ENCODE measurements around the gene GPR62.

GPR62 gene

GRCh38 chr3:51966922-51967383 is 11.8 kb downstream of the GPR62 start:
- no peak overlapping the region for H3K9ac ChIP-seq (ENCODE audit: low read depth, low read length)
- H3K9me3 ChIP-seq (ENCODE audit: control insufficient read depth, insufficient read depth, low read length): no peaks in the 10 kb centered on the region
- no peaks in the 10 kb centered on the region for H3K36me3 ChIP-seq (ENCODE audit: control insufficient read depth, insufficient read depth, low read length)
- peak overlapping the region; percentile 62 for H3K4me3 ChIP-seq (ENCODE audit: low read depth, low read length)
- peaks cover 31% of the 10 kb centered on the region for H3K4me1 ChIP-seq (ENCODE audit: control insufficient read depth, insufficient read depth, low read length)
- peaks cover 16% of the 10 kb centered on the region for H3K27me3 ChIP-seq (ENCODE audit: control insufficient read depth, insufficient read depth, low read length)
- H3K27ac ChIP-seq (ENCODE audit: low read depth, low read length): peak overlapping the region; percentile 47

GRCh38 chr3:51967384-51968169 is 12.4 kb downstream of the GPR62 start, which contains the start of gene PCBP4:
PCBP4 (minus strand) TSS chr3:51967454; CDS start chr3:51961240, 6,214 bp downstream.
- H3K4me1 ChIP-seq (ENCODE audit: control insufficient read depth, insufficient read depth, low read length): peaks cover 31% of the 10 kb centered on the region
- peak within 1 kb of the TSS; percentile 68 for H3K4me3 ChIP-seq (ENCODE audit: low read depth, low read length)
- H3K27ac ChIP-seq (ENCODE audit: low read depth, low read length): peak within 1 kb of the TSS; percentile 86
- no peaks in the 10 kb centered on the region for H3K36me3 ChIP-seq (ENCODE audit: control insufficient read depth, insufficient read depth, low read length)
- H3K9me3 ChIP-seq (ENCODE audit: control insufficient read depth, insufficient read depth, low read length): no peaks in the 10 kb centered on the region
- peaks cover 12% of the 10 kb centered on the region for H3K27me3 ChIP-seq (ENCODE audit: control insufficient read depth, insufficient read depth, low read length)
- H3K9ac ChIP-seq (ENCODE audit: low read depth, low read length): peak within 1 kb of the TSS; percentile 86

- Histone ChIP-seq H3K4me3 (ENCODE audit: low read depth, low read length) (peak overlapping the region; percentile 68), H3K9ac (ENCODE audit: low read depth, low read length) (peak overlapping the region; percentile 86), H3K27me3 (ENCODE audit: control insufficient read depth, insufficient read depth, low read length) (peaks cover 12% of the 10 kb centered on the region), H3K9me3 (ENCODE audit: control insufficient read depth, insufficient read depth, low read length) (no peaks in the 10 kb centered on the region), H3K4me1 (ENCODE audit: control insufficient read depth, insufficient read depth, low read length) (peaks cover 31% of the 10 kb centered on the region), H3K27ac (ENCODE audit: low read depth, low read length) (peak overlapping the region; percentile 86), H3K36me3 (ENCODE audit: control insufficient read depth, insufficient read depth, low read length) (no peaks in the 10 kb centered on the region)
Measured at GRCh38 chr3:51968170-51968775, 13.1 kb downstream of the GPR62 start.

- Histone ChIP-seq H3K4me3 (ENCODE audit: low read depth, low read length) (peak overlapping the region; percentile 68), H3K9ac (ENCODE audit: low read depth, low read length) (0 out of 2 replicates have a peak overlapping the region, but pooled peaks have one; percentile 29), H3K36me3 (ENCODE audit: control insufficient read depth, insufficient read depth, low read length) (no peaks in the 10 kb centered on the region), H3K27me3 (ENCODE audit: control insufficient read depth, insufficient read depth, low read length) (peaks cover 13% of the 10 kb centered on the region), H3K9me3 (ENCODE audit: control insufficient read depth, insufficient read depth, low read length) (no peaks in the 10 kb centered on the region), H3K27ac (ENCODE audit: low read depth, low read length) (peak overlapping the region; percentile 86), H3K4me1 (ENCODE audit: control insufficient read depth, insufficient read depth, low read length) (peaks cover 28% of the 10 kb centered on the region)
Measured at GRCh38 chr3:51968883-51969678, 13.9 kb downstream of the GPR62 start.

GRCh38 chr3:51969841-51970240 is 14.7 kb downstream of the GPR62 start:
- no peaks in the 10 kb centered on the region for H3K36me3 ChIP-seq (ENCODE audit: control insufficient read depth, insufficient read depth, low read length)
- peaks cover 20% of the 10 kb centered on the region for H3K27me3 ChIP-seq (ENCODE audit: control insufficient read depth, insufficient read depth, low read length)
- no peaks in the 10 kb centered on the region for H3K9me3 ChIP-seq (ENCODE audit: control insufficient read depth, insufficient read depth, low read length)
- H3K27ac ChIP-seq (ENCODE audit: low read depth, low read length): no peak overlapping the region
- peaks cover 30% of the 10 kb centered on the region for H3K4me1 ChIP-seq (ENCODE audit: control insufficient read depth, insufficient read depth, low read length)
- no peak overlapping the region for H3K9ac ChIP-seq (ENCODE audit: low read depth, low read length)
- no peak overlapping the region for H3K4me3 ChIP-seq (ENCODE audit: low read depth, low read length)

- Histone ChIP-seq H3K27me3 (ENCODE audit: control insufficient read depth, insufficient read depth, low read length) (peaks cover 19% of the 10 kb centered on the region), H3K9ac (ENCODE audit: low read depth, low read length) (no peak overlapping the region), H3K4me1 (ENCODE audit: control insufficient read depth, insufficient read depth, low read length) (peaks cover 36% of the 10 kb centered on the region), H3K9me3 (ENCODE audit: control insufficient read depth, insufficient read depth, low read length) (no peaks in the 10 kb centered on the region), H3K4me3 (ENCODE audit: low read depth, low read length) (no peak overlapping the region), H3K27ac (ENCODE audit: low read depth, low read length) (no peak overlapping the region), H3K36me3 (ENCODE audit: control insufficient read depth, insufficient read depth, low read length) (no peaks in the 10 kb centered on the region)
Measured at GRCh38 chr3:51970606-51971300, 15.6 kb downstream of the GPR62 start.

- peaks cover 36% of the 10 kb centered on the region for H3K4me1 ChIP-seq (ENCODE audit: control insufficient read depth, insufficient read depth, low read length)
- no peak overlapping the region for H3K9ac ChIP-seq (ENCODE audit: low read depth, low read length)
Measured at GRCh38 chr3:51971350-51971749, 16.2 kb downstream of the GPR62 start.

GRCh38 chr3:51974277-51974962 is 19.2 kb downstream of the GPR62 start:
- no peak overlapping the region for H3K27ac ChIP-seq (ENCODE audit: low read depth, low read length)
- H3K4me1 ChIP-seq (ENCODE audit: control insufficient read depth, insufficient read depth, low read length): peaks cover 19% of the 10 kb centered on the region
- H3K27me3 ChIP-seq (ENCODE audit: control insufficient read depth, insufficient read depth, low read length): peaks cover 30% of the 10 kb centered on the region
- no peaks in the 10 kb centered on the region for H3K9me3 ChIP-seq (ENCODE audit: control insufficient read depth, insufficient read depth, low read length)
- peak overlapping the region; percentile 59 for H3K4me3 ChIP-seq (ENCODE audit: low read depth, low read length)
- no peak overlapping the region for H3K9ac ChIP-seq (ENCODE audit: low read depth, low read length)
- H3K36me3 ChIP-seq (ENCODE audit: control insufficient read depth, insufficient read depth, low read length): no peaks in the 10 kb centered on the region

More at GRCh38 chr3:51971350-51971749, 16.2 kb downstream of the GPR62 start:
- H3K4me3 ChIP-seq (ENCODE audit: low read depth, low read length): no peak overlapping the region
- H3K9me3 ChIP-seq (ENCODE audit: control insufficient read depth, insufficient read depth, low read length): no peaks in the 10 kb centered on the region
- peaks cover 25% of the 10 kb centered on the region for H3K27me3 ChIP-seq (ENCODE audit: control insufficient read depth, insufficient read depth, low read length)
- H3K27ac ChIP-seq (ENCODE audit: low read depth, low read length): no peak overlapping the region
- H3K36me3 ChIP-seq (ENCODE audit: control insufficient read depth, insufficient read depth, low read length): no peaks in the 10 kb centered on the region

GRCh38 chr3:51974963-51975851 is 20.0 kb downstream of the GPR62 start, which contains the start of gene ABHD14A:
ABHD14A (plus strand) TSS chr3:51975064; CDS start chr3:51975136, 72 bp downstream.
- Histone ChIP-seq H3K27ac (ENCODE audit: low read depth, low read length) (no peak within 1 kb of the TSS), H3K9ac (ENCODE audit: low read depth, low read length) (no peak within 1 kb of the TSS)

More at GRCh38 chr3:51974963-51975851, 20.0 kb downstream of the GPR62 start, which contains the start of gene ABHD14A:
- Histone ChIP-seq H3K27me3 (ENCODE audit: control insufficient read depth, insufficient read depth, low read length) (peaks cover 30% of the 10 kb centered on the region), H3K36me3 (ENCODE audit: control insufficient read depth, insufficient read depth, low read length) (no peaks in the 10 kb centered on the region), H3K4me3 (ENCODE audit: low read depth, low read length) (peak within 1 kb of the TSS; percentile 64), H3K4me1 (ENCODE audit: control insufficient read depth, insufficient read depth, low read length) (peaks cover 16% of the 10 kb centered on the region), H3K9me3 (ENCODE audit: control insufficient read depth, insufficient read depth, low read length) (no peaks in the 10 kb centered on the region)

Data from HUES48 (cell line).